HG02798 (cell line): Measurements from ENCODE around the gene UIMC1.

Experiments
- ATAC-seq: cut with Tn5 transposase; IDR thresholded peaks from one replicate; pipeline ENCODE4 v1.9.1; 2021; ENCODE audit warnings: mild to moderate bottlenecking; ENCODE audit not compliant: unreplicated experiment, poor library complexity

UIMC1 gene

GRCh38 chr5:176906796-176907195 lies 99.8 kb downstream of the UIMC1 start:
- ATAC-seq, result no peak

- no peak for ATAC-seq
Observed at GRCh38 chr5:176906126-176906525, 100.5 kb downstream of the UIMC1 start.

GRCh38 chr5:176904276-176904675 lies 102.3 kb downstream of the UIMC1 start:
- ATAC-seq, result no peak

GRCh38 chr5:176902911-176903664 lies 103.5 kb downstream of the UIMC1 start:
- no peak for ATAC-seq

GRCh38 chr5:176902102-176902814 lies 104.3 kb downstream of the UIMC1 start:
- ATAC-seq, result no peak

- peak; percentile 62 for ATAC-seq
Observed at GRCh38 chr5:176901260-176902101, 105.1 kb downstream of the UIMC1 start.

- no peak for ATAC-seq
Observed at GRCh38 chr5:176900780-176901204, 105.8 kb downstream of the UIMC1 start.

- ATAC-seq, result no peak
Observed at GRCh38 chr5:176899946-176900779, 106.4 kb downstream of the UIMC1 start.

GRCh38 chr5:176899296-176899891 lies 107.2 kb downstream of the UIMC1 start, which contains the start of gene HK3:
TSS of gene HK3 (minus strand) at chr5:176899346. CDS start at chr5:176896159, 3,187 bp downstream.
- ATAC-seq, result no peak

- ATAC-seq, result no peak
Observed at GRCh38 chr5:176897263-176897662, 109.3 kb downstream of the UIMC1 start.

- ATAC-seq, result no peak
Observed at GRCh38 chr5:176895831-176896230, 110.7 kb downstream of the UIMC1 start.

- no peak for ATAC-seq
Observed at GRCh38 chr5:176894298-176894697, 112.3 kb downstream of the UIMC1 start.

GRCh38 chr5:176892663-176893062 lies 113.9 kb downstream of the UIMC1 start:
- no peak for ATAC-seq

- ATAC-seq, result no peak
Observed at GRCh38 chr5:176891331-176891958, 115.1 kb downstream of the UIMC1 start.

GRCh38 chr5:176890455-176891330 lies 115.9 kb downstream of the UIMC1 start:
- no peak for ATAC-seq

- ATAC-seq, result no peak
Observed at GRCh38 chr5:176889321-176890280, 117.0 kb downstream of the UIMC1 start.

GRCh38 chr5:176888865-176889165 lies 117.8 kb downstream of the UIMC1 start:
- no peak for ATAC-seq
